ENCODE data around the gene PACSIN2. TPM values are rescaled to one million over a fixed set of nuclear protein-coding genes. Genes with fewer than 3 reads are reported as not detected.

PACSIN2 gene
- total RNA-seq, 1 donor from 2014 or later, result 87.8 TPM

DNA sequence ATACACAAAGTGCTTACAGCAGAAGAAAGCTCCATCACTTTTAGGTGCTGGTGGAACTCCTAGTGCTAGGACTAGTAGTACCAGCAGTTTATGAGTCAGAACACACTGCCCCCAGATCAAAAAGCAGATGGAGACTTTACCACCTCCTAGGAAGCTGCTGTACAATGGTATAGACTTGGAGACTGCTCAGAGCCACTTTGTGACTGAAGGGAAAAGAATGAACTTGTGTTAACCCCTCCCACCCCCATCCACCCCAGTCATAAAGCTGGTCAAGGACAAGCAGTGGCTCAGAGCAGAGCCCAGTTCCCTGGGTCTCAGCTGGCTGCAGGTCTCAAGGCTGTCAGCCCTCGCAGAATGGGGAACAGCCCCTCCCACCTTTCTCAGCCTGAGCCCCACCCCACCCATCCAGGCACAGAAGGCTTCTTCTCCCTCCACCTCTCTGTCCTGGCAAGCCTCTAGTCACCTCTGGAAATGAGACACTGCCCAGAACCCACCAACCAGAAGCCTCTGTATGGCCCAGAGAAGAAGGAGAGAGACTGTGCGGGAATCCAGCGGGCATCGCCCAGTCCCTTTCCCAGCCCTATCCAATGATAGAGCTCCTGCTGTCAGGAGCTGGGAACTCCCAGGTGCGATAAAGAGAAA lies 23.8 kb downstream of the PACSIN2 start:
- Histone ChIP-seq H3K9me3 (ENCODE audit: insufficient read depth, low read depth, low read length) (no peaks in the 10 kb centered on the region), H3K9ac (ENCODE audit: low read length) (peak overlapping the region; percentile 58), H4K20me1 (ENCODE audit: insufficient read depth, low read length) (peaks cover 55% of the 10 kb centered on the region), H3K27me3 (ENCODE audit: insufficient read depth, low read length) (no peaks in the 10 kb centered on the region), H3K36me3 (ENCODE audit: insufficient read depth, low read length) (no peaks in the 10 kb centered on the region), H3K4me1 (ENCODE audit: insufficient read depth, low read length) (peaks cover 42% of the 10 kb centered on the region), H3K4me2 (ENCODE audit: low read length) (peak overlapping the region; percentile 78), H3K79me2 (ENCODE audit: insufficient read depth, low read length) (peaks cover 92% of the 10 kb centered on the region), H3K27ac (ENCODE audit: low read depth, low read length) (peak overlapping the region; percentile 72), H3K4me3 (ENCODE audit: insufficient read depth, low read depth, low read length) (peak overlapping the region; percentile 41), H2AFZ (ENCODE audit: low read depth, low read length) (no peak overlapping the region)
- peaks cover 48% of the 10 kb centered on the region for H3K4me1 Mint-ChIP-seq (ENCODE audit: low read depth, unreplicated experiment)
- H3K9me3 Mint-ChIP-seq (ENCODE audit: unreplicated experiment), result no peaks in the 10 kb centered on the region
- peak overlapping the region; percentile 43 for H3K27ac Mint-ChIP-seq (ENCODE audit: unreplicated experiment)
- H3K27me3 Mint-ChIP-seq (ENCODE audit: low read depth, unreplicated experiment), result no peaks in the 10 kb centered on the region
- peak; percentile 89 for DNase-seq (ENCODE audit: low read depth)
- H3K4me3 Mint-ChIP-seq (ENCODE audit: unreplicated experiment), result peak overlapping the region; percentile 9
- FAIRE-seq, result peak; percentile 95
- TF ChIP-seq, protein P1, sequence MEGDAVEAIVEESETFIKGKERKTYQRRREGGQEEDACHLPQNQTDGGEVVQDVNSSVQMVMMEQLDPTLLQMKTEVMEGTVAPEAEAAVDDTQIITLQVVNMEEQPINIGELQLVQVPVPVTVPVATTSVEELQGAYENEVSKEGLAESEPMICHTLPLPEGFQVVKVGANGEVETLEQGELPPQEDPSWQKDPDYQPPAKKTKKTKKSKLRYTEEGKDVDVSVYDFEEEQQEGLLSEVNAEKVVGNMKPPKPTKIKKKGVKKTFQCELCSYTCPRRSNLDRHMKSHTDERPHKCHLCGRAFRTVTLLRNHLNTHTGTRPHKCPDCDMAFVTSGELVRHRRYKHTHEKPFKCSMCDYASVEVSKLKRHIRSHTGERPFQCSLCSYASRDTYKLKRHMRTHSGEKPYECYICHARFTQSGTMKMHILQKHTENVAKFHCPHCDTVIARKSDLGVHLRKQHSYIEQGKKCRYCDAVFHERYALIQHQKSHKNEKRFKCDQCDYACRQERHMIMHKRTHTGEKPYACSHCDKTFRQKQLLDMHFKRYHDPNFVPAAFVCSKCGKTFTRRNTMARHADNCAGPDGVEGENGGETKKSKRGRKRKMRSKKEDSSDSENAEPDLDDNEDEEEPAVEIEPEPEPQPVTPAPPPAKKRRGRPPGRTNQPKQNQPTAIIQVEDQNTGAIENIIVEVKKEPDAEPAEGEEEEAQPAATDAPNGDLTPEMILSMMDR (IDR thresholded peaks at IDR 0.05; ENCODE audit: insufficient read depth, low read depth, low read length), result no peak
- TF ChIP-seq EZH2 (IDR thresholded peaks at IDR 0.05; ENCODE audit: insufficient read depth, low read length), result no peak
- peaks cover 1% of the 10 kb centered on the region for H3K36me3 Mint-ChIP-seq (ENCODE audit: low read depth, unreplicated experiment)

DNA sequence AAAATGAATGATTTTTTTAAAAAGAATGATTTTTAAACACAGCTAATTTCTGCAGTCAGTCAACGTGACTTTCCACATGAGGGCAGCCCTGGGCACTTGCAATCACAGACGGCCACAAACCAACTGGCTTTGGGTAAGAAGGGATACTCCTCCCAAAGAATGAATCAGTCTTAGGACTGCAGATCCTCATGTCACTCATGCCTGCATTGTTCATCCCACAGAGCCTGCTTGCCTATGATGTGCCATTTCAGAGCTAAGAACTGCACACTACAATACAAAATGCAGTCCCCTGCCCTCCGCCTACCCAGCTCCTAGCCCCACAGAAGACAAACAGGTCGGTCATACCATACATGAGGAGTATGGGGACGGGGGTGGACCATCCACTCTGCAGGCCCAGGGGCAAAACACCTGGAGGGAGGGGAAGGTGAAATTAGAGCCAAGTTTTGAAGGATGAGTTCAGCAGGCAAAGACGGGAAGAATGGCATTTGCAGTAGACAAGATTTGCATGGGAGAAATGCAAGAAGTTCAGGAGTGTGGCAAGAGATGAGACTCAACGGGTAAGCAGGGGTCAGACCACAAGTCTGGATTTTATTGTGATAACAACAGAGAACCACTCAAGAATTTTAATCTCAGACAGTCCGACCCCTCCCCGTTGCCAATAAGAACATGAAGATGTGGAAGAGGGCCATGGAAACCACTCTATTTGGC lies 24.7 kb downstream of the PACSIN2 start:
- Histone ChIP-seq H3K79me2 (ENCODE audit: insufficient read depth, low read length) (peaks cover 94% of the 10 kb centered on the region), H3K9me3 (ENCODE audit: insufficient read depth, low read depth, low read length) (no peaks in the 10 kb centered on the region), H3K4me2 (ENCODE audit: low read length) (peak overlapping the region; percentile 78), H3K4me1 (ENCODE audit: insufficient read depth, low read length) (peaks cover 36% of the 10 kb centered on the region), H4K20me1 (ENCODE audit: insufficient read depth, low read length) (peaks cover 59% of the 10 kb centered on the region), H3K4me3 (ENCODE audit: insufficient read depth, low read depth, low read length) (peak overlapping the region; percentile 41), H3K27me3 (ENCODE audit: insufficient read depth, low read length) (no peaks in the 10 kb centered on the region), H3K27ac (ENCODE audit: low read depth, low read length) (peak overlapping the region; percentile 72), H3K9ac (ENCODE audit: low read length) (peak overlapping the region; percentile 58), H2AFZ (ENCODE audit: low read depth, low read length) (no peak overlapping the region), H3K36me3 (ENCODE audit: insufficient read depth, low read length) (no peaks in the 10 kb centered on the region)
- Mint-ChIP-seq H3K27ac (ENCODE audit: unreplicated experiment) (peak overlapping the region; percentile 43), H3K4me3 (ENCODE audit: unreplicated experiment) (peak overlapping the region; percentile 3), H3K36me3 (ENCODE audit: low read depth, unreplicated experiment) (peaks cover 4% of the 10 kb centered on the region), H3K9me3 (ENCODE audit: unreplicated experiment) (no peaks in the 10 kb centered on the region), H3K27me3 (ENCODE audit: low read depth, unreplicated experiment) (no peaks in the 10 kb centered on the region), H3K4me1 (ENCODE audit: low read depth, unreplicated experiment) (peaks cover 51% of the 10 kb centered on the region)
- FAIRE-seq (peak; percentile 99), DNase-seq (ENCODE audit: low read depth) (peak; percentile 87)
- TF ChIP-seq EZH2 (IDR thresholded peaks at IDR 0.05; ENCODE audit: insufficient read depth, low read length), result no peak
- TF ChIP-seq, protein P1 (IDR thresholded peaks at IDR 0.05; ENCODE audit: insufficient read depth, low read depth, low read length), result peak; percentile 39

Data from astrocyte (in vitro differentiated cells and primary cell).